Stimulated activated CD8-positive, alpha-beta memory T cell treated with anti-CD3 and anti-CD28 coated beads, Interleukin-2, amount 100 ng/mL, for 48 hours (primary cell): Measurements from ENCODE around the gene SLC35E1.
"Not testable (repeated sequence)": the region's sequence is repeated elsewhere in the genome, so short reads cannot be mapped to it uniquely, and the experiment has no call there.

Source experiments
- DNase-seq, 2 donors: peaks; one replicate each; pipeline ENCODE4 v3.0.0-alpha.2; 2020; ENCODE audit warnings: low read depth in 2 of 2

Gene SLC35E1

DNA sequence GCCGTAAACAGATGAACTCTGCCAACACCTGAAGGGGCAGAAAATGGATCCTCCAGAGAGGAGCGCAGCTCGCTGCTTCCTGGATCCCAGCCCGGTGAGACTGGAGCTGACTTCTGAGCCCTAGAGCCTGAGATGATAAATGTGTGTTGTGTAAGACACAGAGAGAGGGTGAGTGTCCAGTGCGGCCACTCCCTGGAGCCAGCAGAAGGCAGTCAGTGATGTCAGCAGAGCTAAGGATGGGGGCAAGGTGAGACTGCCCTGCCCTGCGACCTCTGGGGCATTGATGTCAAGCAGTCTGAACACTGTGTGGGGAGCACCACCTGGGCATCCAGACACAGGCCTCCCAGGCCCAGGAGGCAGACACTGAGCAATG is 9.7 kb upstream of the SLC35E1 start:
- no peak for DNase-seq

DNA sequence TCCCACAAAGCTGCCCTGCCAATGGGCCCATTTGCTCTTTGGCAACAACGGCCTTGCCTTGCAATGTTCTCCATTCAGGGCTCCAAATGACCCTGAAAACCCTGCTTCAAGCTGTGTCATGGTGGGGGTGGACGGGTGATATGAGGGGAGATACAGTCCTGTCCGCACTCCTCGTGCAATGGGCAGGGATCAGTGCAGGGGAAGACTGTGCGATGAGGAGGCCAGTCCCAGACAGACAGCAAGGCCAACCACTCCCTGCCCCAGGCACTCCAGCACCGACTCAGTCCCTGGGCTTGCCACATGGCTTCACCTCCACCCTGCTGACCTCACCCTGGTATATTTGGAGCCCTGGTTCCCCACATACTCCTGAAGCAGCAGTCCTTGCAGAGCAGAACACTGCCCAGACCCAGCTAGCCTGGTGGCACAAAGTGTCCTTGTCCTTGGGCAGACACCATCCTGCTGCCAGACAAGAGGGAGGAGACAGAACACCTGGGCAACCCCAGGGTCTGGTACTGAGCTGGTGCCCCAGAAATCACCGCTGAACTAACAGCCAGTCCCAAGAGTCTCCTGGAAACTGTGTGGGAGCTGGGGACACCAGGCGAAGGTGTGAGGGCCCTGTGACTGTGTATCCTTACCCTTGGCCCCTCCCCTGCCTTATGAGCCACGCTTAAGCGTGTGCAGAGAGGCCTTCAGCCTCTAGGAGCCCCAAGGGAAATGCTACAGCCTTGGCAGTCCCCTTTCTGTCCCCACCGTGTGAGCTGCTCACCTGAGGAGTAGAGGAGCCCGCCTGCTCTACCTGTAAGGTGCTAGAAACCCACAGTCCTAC is 9.1 kb upstream of the SLC35E1 start:
- no peak for DNase-seq

DNA sequence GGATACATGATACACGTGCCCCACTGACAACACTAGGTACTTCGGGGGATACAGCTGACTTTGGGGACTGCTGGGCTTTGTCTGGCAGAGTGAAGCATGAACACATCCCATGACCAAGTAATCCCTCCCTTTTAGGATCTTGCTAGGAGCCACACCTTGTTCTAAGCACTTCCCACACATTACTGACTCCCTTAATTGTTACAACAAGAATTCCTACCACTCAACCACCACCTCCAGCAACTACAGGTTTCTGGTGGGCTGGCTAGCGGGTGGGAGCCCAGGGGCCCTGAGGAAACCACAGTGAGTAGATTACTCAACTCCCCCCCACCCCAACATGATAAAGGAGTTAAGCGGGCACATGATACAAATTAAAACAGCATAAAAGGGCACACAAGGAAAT is 7.2 kb upstream of the SLC35E1 start:
- DNase-seq: no peak

DNA sequence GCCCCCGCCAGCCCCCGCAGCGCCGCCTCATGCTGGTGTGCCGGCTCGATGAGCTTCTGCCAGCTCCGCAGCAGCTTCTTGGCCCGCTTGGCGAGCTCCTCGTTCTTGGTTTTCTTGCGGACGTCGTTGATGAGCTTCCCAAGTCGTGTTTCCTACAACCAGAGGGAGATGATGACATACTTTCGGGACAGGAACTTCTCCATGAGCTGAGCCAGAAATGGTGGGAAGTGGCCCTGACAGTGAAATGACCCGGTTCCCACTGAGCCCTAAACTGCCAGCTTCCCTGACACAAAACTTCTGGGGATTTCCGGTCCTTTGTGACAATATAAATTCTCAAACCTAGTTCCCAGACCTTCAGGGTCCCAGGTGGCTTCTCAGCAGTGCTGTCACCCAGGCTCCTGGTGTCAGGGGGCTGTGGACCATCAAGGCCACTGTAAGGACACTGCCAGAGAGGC is 5.3 kb upstream of the SLC35E1 start:
- no peak for DNase-seq

GRCh38 chr19:16576690-16577530 is 4.7 kb upstream of the SLC35E1 start:
- no peak for DNase-seq

DNA sequence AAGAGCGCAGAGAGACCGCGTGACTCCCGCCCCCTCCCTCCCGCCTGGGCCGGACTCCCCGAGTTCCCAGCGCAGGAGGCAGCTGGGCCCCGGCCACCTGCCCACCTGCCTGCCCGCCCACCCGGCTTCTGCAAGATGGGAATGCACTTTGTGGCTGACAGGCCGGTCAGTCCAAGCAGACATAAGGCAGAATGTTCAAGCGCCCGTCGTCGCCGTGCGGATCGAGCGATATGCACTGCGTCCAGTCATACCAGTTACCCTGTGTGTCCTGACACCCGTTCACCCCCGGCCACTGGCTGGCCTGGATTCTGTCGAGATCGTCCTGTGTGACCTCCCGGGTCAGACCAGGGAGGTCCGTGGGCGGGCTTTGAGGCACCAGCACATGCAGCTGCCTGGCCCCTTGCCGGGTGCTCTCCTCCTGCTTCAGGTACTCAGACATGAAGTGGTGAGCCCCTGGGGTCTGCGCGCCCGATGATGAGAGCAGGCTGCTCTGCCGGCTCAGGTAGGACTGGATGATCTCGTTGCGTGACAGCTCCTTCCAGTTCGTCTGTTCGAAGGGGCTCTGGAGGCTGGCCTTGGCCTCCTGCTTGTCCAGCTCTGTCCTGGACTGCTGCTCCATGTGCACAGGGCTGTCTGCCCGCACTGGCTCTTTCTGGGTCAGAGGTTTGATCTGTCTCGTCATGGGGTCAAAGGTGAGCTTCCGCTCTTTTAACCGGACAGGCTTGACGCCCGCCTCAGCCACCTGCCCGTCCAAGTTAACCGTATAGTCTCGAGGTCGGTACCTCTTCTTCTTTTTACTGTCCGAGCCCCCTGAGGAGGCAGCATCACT is 3.9 kb upstream of the SLC35E1 start:
- DNase-seq: no peak

GRCh38 chr19:16575282-16575681 is 3.1 kb upstream of the SLC35E1 start:
- no peak for DNase-seq

GRCh38 chr19:16573925-16574324 is 1.7 kb upstream of the SLC35E1 start:
- no peak for DNase-seq

- no peak for DNase-seq
These were observed 1.1 kb upstream of the SLC35E1 start for GRCh38 chr19:16573296-16573695.

GRCh38 chr19:16571822-16572331 is 338 bp downstream of the SLC35E1 start:
- no peak for DNase-seq

DNA sequence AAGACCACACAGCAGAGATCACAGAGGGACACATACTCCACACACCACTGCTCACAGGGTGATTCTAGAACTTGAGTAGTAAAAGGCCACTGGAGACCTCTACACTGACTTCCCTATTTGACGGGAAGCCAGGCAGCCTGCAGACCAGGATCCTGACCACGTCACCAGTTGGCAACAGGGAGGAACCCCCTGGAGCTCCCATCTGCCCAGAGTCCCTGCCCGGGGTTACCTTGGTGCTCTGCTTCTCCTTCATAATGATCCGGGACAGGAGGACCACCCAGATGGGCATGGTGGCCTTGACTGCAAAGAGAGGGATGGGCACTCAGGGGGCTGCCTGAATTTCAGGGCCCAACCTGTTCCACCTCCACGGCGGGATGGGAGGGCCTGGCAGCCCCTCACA is 932 bp downstream of the SLC35E1 start:
- no peak for DNase-seq

GRCh38 chr19:16569609-16570320 is 2.5 kb downstream of the SLC35E1 start:
- DNase-seq: no peak

- no peak for DNase-seq
These were observed 5.5 kb downstream of the SLC35E1 start for GRCh38 chr19:16566702-16567101.

DNA sequence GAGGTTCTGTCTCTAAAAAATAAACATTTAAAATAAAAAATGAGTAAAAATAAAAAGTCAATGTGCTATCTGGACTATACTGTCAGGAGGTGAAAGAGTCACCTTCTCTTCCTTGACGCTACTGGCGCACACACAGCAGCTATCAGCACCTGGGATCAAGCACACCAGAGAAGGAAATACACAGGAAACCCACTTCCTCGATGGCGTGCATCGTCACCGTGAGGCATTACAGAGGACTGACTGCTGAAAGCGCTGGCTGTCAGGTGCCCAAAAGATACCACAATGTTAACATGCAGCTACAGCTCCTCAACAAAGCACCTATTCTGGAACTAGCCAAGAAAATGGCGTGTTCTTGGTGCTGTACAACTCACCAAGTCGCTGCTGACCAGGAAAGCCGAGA is 6.1 kb downstream of the SLC35E1 start:
- DNase-seq: peak in 1 of 2 donors; percentile 33

DNA sequence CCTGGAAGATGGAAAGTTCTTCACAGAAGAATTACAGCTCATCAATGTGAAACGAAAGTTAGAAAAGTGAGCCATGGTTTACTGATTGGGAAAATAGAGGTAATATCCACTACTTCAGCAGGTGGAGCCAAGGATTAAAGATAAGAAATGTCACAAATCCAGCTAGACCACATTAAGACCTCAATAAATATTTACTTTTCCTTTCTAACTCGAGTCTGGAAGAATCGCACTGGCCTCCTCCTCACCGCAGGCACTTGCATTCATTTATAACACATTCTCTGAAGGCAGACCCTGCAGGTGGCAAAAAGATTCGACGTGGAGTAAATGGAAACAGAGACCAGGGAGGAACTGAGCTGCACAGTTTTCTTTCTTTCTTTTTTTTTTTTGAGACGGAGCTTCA is 7.4 kb downstream of the SLC35E1 start:
- no peak for DNase-seq

DNA sequence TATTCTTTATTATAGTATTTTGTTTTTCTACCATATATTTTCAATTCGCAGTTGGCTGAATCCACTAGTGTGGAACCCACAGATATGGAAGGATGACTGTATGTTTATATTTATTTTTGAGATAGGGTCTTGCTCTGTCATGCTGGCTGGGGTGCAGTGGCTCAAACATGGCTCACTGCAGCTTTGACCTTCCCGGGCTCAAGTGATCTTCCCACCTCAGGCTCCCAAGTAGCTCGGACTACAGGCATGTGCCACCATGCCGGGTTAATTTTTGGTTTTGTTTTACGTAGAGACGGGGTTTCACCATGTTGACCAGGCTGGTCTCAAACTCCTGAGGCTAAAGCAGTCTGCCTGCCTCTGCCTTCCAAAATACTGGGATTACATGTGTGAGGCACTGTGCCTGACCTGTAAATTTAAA is 9.6 kb downstream of the SLC35E1 start:
- no peak for DNase-seq

DNA sequence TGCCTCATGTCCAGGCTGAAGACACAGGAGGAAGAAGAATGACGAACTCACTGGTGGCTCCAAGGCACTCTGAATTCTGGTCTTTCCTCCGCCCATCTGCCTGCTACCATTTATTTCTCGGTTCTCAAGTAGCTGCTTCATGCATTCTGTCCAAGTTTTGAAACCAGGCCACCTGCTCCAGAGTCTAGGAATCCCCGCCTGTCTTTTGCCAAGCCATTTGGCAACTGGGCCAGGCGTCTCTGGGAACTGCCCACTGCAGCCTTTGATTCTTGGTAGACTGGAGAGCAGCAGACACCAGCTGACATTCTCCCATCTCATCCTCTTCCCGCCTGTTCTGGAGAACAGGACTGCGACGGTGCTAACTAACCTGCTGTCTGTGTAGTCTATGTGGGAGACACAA is 10.8 kb downstream of the SLC35E1 start:
- DNase-seq: no peak

DNA sequence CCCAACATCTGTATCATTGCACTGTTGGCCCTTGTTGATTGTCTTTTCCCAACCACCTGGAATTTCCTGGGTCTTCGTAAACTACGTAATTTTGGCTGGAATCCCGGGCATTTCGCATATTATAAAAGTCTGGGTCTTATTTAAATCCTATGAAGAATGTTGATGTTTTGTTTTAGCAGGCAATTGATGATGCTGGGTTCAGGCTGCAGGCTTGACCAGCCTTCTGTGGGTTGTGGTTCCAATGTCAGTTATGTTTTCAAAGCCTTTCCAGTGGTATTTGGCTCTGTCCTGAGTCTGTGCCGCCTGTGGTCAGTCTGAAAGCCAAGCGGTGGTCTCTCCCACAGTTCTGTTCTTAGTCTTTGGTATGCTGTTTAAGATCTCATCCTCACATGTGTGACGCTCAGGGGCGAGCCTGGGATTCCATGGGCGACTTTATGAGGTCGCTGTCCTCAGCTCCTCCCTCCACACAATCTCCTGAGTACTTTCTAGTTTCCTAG is 12.4 kb downstream of the SLC35E1 start:
- no peak for DNase-seq

DNA sequence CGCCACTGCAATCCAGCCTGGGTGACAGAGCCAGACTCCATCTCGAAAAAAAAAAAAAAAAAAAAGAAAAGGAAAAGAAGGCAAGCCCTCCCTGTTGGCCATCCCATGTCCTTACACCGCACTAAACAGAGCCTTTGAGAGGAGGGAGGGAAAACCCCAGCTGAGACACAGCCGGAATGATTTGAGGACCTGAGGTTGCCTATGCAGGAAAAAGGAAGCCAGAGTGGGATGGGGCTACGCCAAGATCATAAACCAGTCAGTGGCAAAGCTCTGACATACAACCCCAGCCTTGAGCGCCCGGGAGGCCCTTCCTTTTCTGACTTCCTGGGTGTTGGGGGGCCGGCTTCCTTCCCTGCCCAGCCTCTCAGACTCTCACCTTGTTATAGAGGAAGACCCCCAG is 17.4 kb downstream of the SLC35E1 start:
- no peak for DNase-seq

GRCh38 chr19:16551902-16552301 is 20.3 kb downstream of the SLC35E1 start:
- DNase-seq: not testable (repeated sequence)

DNA sequence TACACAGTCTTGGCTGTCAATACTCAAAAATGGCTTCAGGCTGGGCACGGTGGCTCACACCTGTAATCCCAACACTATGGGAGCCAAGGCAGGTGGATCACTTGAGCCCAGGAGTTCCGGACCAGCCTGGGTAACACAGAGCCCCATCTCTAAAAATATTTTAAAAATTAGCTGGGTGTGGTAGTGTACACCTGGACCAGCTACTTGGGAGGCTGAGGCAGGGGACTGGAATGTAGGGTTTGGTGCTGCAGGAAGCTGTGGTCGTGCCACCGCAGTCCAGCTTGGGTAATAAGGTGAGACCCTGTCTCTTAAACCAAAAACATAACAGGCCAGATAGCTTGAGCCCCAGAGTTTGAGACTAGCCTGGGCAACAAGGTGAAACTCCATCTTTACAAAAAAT is 23.3 kb downstream of the SLC35E1 start:
- no peak for DNase-seq
